ENCODE measurements around the gene SORL1.

- no peak for TF ChIP-seq EZH2 (IDR thresholded peaks at IDR 0.05; ENCODE audit: low read depth, low read length, severe bottlenecking)
- TF ChIP-seq RBBP5 (IDR thresholded peaks at IDR 0.05; ENCODE audit: borderline replicate concordance, low read depth, low read length): no peak
- TF ChIP-seq RAD21 (IDR thresholded peaks at IDR 0.05 in 1 of 2, conservative IDR thresholded peaks at IDR 0.05 in 1 of 2; ENCODE audit: low read depth in 2 of 2, low read length in 2 of 2): no peak
- TF ChIP-seq CTCF (IDR thresholded peaks at IDR 0.05; ENCODE audit: control extremely low read depth in 1 of 3, insufficient read depth in 1 of 3, low read depth in 1 of 3, low read length in 3 of 3): no peak
- no peak for TF ChIP-seq HDAC2 (IDR thresholded peaks at IDR 0.05; ENCODE audit: borderline replicate concordance in 1 of 2, low read depth in 2 of 2, low read length in 2 of 2)
- TF ChIP-seq RXRA (IDR thresholded peaks at IDR 0.05; ENCODE audit: insufficient read depth, low read depth, low read length): no peak
- TF ChIP-seq TCF12 (IDR thresholded peaks at IDR 0.05; ENCODE audit: low read depth, low read length): no peak
- no peak for TF ChIP-seq SUZ12 (IDR thresholded peaks at IDR 0.05; ENCODE audit: low read length)
- TF ChIP-seq POLR2A (IDR thresholded peaks at IDR 0.05; ENCODE audit: control extremely low read depth in 1 of 2, low read depth in 2 of 2, low read length in 2 of 2): no peak
- no peak for TF ChIP-seq YY1 (IDR thresholded peaks at IDR 0.05; ENCODE audit: low read depth, low read length)
- no peak for TF ChIP-seq TAF1 (IDR thresholded peaks at IDR 0.05; ENCODE audit: low read depth, low read length)
- no peak for TF ChIP-seq SP1 (IDR thresholded peaks at IDR 0.05; ENCODE audit: low read depth, low read length)
- TF ChIP-seq CEBPB (IDR thresholded peaks at IDR 0.05; ENCODE audit: low read depth, low read length): no peak
- no peak for TF ChIP-seq JUN (IDR thresholded peaks at IDR 0.05; ENCODE audit: low read depth, low read length)
Observed at GRCh38 chr11:121465709-121466062, 13.6 kb downstream of the SORL1 start.

Measured in H1 (cell line).